Measurements from ENCODE around the gene PLCG2.
"Not testable (repeated sequence)": the region's sequence is repeated elsewhere in the genome, so short reads cannot be mapped to it uniquely, and the experiment has no call there.

The PLCG2 gene

GRCh38 chr16:81945665-81946064 lies 166.6 kb downstream of the PLCG2 start:
- no peak for DNase-seq

DNA sequence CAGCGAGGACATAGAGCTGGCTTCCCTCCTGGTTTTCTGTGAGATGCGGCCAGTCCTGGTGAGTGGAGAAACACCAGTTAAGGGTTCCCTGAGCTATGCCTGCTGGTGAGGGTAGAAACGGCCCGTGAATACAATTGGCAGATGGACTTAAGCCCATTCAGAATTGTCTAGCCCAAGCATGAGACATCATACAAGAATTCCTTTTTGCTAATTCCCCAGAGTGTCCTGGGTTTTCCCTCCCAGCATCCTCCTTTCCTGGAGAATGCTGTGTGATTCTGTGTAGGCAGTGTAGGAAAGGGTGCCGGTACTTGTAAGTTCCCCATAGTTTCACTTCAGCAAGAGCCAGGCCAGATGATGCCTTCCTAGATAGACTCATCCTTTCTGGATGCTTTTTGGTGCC lies 167.1 kb downstream of the PLCG2 start:
- no peak for DNase-seq

GRCh38 chr16:81951564-81951963 lies 172.5 kb downstream of the PLCG2 start:
- no peak for DNase-seq

DNA sequence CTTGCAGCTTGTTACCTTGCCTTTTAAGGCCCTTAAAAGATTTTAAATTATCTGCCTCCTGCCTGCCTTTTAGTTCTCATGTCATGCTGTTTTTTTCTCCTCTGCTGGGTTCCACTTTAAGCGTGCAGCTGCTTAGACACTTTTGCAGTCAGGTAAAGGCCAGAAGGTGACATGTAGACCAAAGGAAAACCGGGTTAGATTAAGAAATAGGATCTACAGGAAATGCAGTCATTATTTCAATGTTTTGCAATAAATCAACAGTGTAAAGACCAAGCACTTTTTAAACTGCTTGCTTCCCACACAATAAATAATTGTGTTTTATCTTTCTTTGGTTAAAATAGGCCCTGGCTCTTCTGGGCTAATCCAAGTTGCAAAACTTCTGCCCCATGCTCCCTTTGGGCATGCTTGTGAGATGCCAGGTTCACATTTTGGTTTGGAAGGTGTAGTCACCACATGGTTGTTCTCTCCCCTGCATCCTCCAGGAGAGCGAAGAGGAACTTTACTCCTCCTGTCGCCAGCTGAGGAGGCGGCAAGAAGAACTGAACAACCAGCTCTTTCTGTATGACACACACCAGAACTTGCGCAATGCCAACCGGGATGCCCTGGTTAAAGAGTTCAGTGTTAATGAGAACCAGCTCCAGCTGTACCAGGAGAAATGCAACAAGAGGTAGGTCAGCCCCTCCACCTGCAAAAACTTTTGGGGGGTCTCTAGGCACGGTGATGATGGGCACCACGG lies 177.3 kb downstream of the PLCG2 start:
- DNase-seq: no peak

- DNase-seq: no peak
Observed at GRCh38 chr16:81964808-81965207, 185.7 kb downstream of the PLCG2 start.

DNA sequence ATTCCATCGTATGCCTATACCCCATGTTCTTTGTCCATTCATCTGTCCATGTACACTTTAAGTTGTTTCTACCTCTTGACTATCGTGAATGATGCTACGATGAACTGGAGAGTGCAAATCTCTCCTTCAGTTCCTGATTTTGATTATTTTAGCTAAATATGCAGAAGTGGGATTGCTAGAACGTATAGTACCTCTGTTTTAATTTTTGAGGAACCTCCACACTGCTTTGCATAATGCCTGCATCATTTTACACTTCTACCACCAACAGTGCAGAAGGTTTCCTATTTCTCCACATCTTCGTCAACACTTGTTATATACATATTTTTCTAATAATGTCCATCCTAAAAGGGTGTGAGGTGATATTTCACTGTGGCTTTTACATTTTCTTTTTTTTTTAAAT lies 188.3 kb downstream of the PLCG2 start:
- DNase-seq: no peak

DNA sequence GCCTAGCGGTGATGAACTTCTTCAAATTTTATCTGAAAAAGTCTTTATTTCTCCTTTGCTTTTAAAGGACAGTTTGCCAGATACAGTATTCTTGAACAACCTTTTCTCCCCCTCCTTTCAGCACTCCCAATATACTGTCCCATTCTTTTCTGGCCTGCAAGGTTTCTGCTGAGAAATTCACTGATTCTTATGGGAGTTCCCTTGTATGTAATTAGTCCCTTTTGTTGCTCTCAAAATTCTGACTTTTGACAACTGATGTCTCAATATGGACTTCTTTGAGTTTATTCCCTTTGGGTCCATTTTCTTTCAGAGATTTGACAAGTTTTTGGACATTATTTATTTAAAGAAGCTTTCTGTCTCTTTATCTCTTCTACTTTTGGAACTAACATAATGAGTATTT lies 192.8 kb downstream of the PLCG2 start:
- DNase-seq: no peak

DNA sequence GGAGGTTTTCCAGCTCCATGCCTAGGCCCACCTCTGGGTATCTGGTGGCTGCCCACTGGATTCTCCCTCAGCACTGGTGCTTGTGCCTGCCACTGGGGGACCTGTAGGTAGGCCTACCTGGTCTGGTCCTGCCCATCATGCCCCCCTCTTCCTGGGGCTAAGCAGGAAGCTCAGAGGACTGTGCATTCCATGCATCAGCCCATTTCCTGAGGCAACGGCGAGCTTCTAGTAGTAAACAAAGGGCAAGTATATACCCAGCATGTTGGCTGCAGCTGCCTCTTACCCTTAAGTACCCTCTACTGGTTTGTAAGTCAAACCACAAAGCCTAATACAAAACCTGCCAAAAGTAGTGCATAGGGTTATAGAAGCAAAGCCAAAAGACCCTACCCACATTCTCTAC lies 194.6 kb downstream of the PLCG2 start:
- no peak for DNase-seq

DNA sequence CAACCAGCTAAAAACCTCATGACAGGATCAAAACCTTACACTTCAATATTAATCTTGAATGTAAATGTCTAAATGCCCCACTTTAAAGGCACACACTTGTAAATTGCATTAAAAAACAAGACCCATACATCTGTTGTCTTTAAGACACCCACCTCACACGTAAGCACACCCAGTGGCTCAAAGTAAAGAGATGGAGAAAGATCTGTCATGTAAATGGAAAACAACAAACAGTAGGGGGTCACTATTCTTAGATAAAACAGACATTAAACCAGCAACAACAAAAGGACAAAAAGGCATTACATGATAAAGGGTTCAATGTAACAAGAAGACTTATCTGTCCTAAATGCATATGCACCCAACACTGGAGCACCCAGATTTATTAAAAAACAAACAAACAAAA lies 196.5 kb downstream of the PLCG2 start:
- no peak for DNase-seq

DNA sequence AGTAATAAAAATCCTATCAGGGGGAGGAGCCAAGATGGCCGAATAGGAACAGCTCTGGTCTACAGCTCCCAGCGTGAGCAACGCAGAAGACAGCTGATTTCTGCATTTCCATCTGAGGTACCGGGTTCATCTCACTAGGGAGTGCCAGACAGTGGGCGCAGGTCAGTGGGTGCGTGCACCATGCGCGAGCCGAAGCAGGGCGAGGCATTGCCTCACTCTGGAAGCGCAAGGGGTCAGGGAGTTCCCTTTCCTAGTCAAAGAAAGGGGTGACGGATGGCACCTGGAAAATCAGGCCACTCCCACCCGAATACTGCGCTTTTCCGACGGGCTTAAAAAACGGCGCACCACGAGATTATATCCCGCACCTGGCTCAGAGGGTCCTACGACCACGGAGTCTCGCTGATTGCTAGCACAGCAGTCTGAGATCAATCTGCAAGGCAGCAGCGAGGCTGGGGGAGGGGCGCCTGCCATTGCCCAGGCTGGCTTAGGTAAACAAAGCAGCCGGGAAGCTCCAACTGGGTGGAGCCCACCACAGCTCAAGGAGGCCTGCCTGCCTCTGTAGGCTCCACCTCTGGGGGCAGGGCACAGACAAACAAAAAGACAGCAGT lies 198.3 kb downstream of the PLCG2 start:
- not testable (repeated sequence) for DNase-seq

- DNase-seq: no peak
Observed at GRCh38 chr16:81987121-81987520, 208.0 kb downstream of the PLCG2 start.

- no peak for DNase-seq
Observed at GRCh38 chr16:81987706-81988105, 208.6 kb downstream of the PLCG2 start.

DNA sequence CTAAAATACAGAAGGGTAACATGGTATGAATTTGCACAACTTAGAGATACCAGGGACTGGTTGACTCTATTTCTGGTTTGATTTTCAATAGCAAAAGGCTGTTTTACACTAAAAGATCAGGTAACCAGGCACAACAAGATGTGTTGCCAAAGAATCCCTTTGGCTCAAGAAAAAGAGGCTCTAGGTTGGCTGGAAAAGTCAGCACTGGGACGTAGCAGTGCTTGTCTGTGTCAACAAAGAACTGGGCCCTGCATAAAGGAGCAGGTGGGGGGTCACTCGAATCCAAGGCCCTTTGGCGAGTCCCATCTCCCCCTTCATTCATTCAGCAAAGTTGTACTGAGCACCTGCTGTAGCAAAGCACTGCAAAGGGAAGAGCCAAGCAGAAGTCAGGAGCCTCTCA lies 213.8 kb downstream of the PLCG2 start:
- DNase-seq: no peak

GRCh38 chr16:81994485-81994884 lies 215.4 kb downstream of the PLCG2 start:
- no peak for DNase-seq

DNA sequence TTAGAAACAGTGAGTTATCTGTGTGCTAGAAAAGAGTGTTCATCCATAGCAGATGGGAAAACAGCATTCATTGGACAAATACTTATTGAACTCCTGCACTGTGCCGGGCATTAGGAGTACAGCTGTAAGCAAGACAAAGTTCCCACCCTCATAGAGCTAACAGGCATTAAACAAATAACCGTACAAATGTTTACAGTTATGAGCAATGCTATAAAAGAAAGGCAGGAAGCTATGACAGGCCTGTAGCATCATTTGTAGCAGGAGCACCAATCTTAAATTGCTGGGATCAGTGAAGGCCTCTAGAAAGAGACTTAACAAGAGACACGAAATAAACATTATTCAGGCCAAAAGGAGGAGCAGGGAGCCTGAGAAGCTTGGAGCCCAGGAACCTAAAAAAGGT lies 216.6 kb downstream of the PLCG2 start:
- no peak for DNase-seq

- no peak for DNase-seq
Observed at GRCh38 chr16:81996664-81997509, 217.8 kb downstream of the PLCG2 start.

DNA sequence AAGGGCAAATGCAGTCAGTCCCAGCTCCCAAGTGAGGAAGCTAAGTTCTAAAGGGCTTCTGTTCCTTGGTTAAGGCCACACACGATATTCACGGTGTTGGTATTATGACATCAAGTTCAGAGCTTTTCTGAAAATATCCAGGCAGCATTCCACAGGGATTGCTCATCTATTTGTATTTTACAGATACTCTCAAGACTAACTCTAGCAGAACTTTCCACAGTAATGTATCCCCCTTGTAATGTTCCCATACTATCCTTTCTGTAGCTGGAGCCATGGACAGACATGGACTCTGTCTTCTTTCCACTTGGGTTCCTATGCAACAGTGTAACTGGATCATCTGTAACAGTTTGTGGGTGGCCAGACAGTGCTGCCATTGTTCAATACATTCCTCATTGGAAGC lies 218.6 kb downstream of the PLCG2 start:
- DNase-seq: no peak

DNA sequence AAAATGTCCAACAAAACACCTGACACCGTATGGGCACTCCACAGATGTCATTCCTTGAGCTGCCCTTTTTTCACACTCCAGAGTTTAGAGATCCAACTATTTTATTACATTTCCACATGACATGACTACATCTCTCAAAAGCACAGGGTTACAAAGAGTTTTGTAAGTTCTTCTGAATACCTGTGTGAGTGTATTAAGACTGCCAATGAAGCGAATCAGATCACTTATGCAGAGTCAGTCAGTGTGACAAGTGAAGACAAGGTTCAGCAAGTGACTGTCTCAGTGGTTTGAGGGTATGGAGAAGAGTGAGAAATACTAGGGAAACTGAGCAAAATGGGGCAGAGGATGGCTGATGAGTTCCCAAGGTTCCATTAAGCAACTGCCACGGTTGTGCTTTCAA lies 223.7 kb downstream of the PLCG2 start:
- no peak for DNase-seq

DNA sequence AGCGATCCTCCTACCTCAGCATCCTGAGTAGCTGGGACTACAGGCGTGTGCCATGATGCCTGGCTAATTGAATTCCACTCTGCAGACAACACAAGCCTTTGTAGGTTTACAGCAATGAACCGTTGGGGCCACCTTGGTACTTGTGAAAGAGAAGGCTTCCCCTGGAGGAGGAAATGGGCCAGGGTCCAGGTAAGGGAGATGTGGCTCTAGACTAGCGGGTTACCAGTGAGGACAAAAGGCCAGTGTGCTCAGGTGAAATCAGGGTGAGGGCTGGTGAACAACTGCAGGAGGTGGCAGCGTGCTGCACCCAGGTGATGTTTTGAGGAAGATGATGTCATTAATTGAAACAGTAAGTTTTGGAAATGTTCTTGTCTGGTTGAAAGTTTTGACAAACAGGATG lies 225.5 kb downstream of the PLCG2 start:
- no peak for DNase-seq

- no peak for DNase-seq
Observed at GRCh38 chr16:82005027-82005830, 226.1 kb downstream of the PLCG2 start.

GRCh38 chr16:82006036-82006435 lies 226.9 kb downstream of the PLCG2 start:
- DNase-seq: no peak

GRCh38 chr16:82007189-82007588 lies 228.1 kb downstream of the PLCG2 start:
- DNase-seq: no peak

DNA sequence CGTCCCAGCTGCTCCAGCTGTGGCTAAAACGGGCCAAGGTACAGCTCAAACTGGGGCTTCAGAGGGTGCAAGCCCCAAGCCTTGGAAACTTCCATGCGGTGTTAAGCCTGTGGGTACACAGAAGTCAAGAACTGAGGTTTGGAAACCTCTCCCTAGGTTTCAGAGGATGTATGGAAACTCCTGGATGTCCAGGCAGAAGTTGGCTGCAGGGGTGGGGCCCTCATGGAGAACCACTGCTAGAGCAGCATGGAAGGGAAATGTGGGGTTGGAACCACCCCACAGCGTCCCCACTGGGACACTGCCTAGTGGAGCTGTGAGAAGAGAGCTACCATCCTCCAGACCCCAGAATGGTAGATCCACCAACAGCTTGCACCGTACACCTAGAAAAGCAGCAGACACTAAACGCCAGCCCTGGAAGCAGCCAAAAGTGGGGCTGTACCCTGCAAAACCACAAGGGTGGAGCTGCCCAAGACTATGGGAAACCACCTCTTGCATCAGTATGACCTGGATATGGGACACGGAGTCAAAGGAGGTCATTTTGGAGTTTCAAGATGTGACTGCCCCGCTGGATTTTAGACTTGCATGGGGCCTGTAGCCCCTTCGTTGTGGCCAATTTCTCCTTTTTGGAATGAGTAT lies 230.0 kb downstream of the PLCG2 start:
- DNase-seq: no peak
